ENCODE data around the gene ZFP82.

Gene ZFP82

DNA sequence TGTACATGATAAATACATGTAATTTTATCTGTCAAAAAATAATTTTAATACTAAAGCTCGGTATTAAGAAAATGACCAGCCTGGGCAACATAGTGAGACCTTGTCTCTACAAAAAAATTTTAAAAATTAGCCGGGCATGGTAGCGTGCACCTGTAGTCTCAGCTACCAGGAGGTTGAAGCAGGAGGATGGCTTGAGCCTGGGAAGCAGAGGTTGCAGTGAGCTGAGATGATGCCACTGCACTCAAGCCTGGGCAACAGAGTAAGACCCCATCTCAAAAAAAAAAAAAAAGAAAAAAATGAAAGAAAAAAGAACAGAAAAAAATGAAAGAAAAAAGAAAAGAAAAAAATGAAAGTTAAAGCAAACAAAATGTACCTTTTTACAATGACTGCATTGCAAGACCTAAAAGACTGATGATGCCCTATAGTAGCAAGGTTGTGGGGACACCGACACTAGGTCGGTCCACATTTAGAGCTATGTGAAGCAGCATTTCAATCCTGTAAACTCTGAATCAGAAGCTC, 44.7 kb downstream of the ZFP82 start:
- no peak for DNase-seq (ENCODE audit: low read depth in 3 of 3)

DNA sequence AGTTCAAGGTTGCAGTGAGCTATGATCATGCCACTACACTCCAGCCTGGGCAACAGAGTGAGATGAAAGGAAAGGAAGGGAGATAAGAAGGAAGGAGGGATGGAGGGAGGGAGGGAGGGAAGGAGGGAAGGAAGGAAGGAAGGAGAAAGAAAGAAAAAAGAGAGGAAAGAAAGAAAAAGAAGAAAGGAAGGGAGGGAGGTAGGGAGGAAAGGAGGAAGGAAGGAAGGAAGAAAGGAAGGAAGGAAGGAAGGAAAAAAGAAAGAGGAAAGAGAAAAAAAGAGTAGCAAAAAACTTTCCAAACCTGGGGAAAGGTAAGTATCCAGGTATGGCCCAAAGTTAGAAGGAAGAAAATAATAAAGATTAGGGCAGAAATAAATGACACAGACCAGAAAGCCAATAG, 46.6 kb downstream of the ZFP82 start:
- DNase-seq (ENCODE audit: low read depth in 3 of 3): no peak

DNA sequence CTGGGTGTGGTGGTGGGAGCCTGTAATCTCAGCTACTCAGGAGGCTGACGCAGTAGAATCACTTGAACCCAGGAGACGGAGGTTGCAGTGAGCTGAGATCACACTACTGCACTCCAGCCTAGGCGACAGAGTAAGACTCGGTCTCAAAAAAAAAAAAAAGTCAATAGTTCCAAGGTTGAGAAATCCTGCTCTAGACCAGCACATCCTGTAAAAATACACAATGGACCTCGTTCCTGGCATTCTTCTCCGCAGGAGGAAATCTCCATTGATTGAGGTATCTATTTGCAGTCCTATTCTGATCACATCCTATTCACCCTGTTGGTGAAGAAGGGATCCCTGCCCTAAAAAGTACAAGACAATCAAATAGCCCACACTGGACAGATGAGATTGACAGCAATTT, 54.6 kb downstream of the ZFP82 start:
- DNase-seq (ENCODE audit: low read depth in 3 of 3): no peak

All from stimulated activated CD4-positive, alpha-beta T cell treated with anti-CD3 and anti-CD28 coated beads, TNF-alpha, amount 100 ng/mL, for 24 hours (primary cell).